A673 (cell line): ENCODE measurements around the gene EDN1. TPM values are rescaled to one million over a fixed set of nuclear protein-coding genes. Genes with fewer than 3 reads are reported as not detected.
A peak's percentile ranks its signal among the peaks of the same experiment; 100 is the strongest.

Experiments used
- BruUV-seq: library from RNA; stranded (reverse); fragments of 400-500 nt; replicated peaks from 2 replicates; lab custom pipeline; 2021; lab: Mats Ljungman, UMichigan
- CTCF ChIA-PET: fragments of 300-600 bp; sonication (Branson Sonifier 250); formaldehyde crosslinking; loops from one replicate; lab custom pipeline; 2022; ENCODE audit warnings: antibody characterized with exemption; lab: Charles Lee
- POLR2A ChIA-PET: fragments of 300-600 bp; sonication (Branson Sonifier 250); formaldehyde crosslinking; loops from one replicate; lab custom pipeline; 2022; ENCODE audit warnings: antibody characterized with exemption; ENCODE audit not compliant: low non-redundant PET; lab: Charles Lee
- DNase-seq: peaks from one replicate; pipeline ENCODE4 v3.0.0-alpha.2; 2015; ENCODE audit warnings: low spot score
- H3K27ac ChIP-seq: fragments of 200-600 bp; sonication (generic); 2 replicates; pipeline ENCODE4 v1.5.1; 2016; ENCODE audit warnings: mixed run types, low read depth, mild to moderate bottlenecking, mixed read lengths, antibody characterized with exemption, low read length; ENCODE audit not compliant: poor library complexity, severe bottlenecking
- H3K27me3 ChIP-seq: fragments of 200-600 bp; sonication (generic); replicated peaks from 2 replicates; pipeline ENCODE4 v1.6.1; 2017; ENCODE audit warnings: mixed run types, low read depth, mild to moderate bottlenecking, mixed read lengths, antibody characterized with exemption, low read length; ENCODE audit not compliant: insufficient read depth, poor library complexity
- H3K36me3 ChIP-seq: fragments of 200-600 bp; sonication (generic); 2 replicates; pipeline ENCODE4 v1.6.1; 2016; ENCODE audit warnings: mixed run types, mild to moderate bottlenecking, mixed read lengths, antibody characterized with exemption, low read length; ENCODE audit not compliant: insufficient read depth, poor library complexity, severe bottlenecking
- H3K4me1 ChIP-seq: fragments of 200-600 bp; sonication (generic); 2 replicates; pipeline ENCODE4 v1.6.1; 2017; ENCODE audit warnings: mixed run types, mild to moderate bottlenecking, mixed read lengths, antibody characterized with exemption, low read length; ENCODE audit not compliant: insufficient read depth, poor library complexity, severe bottlenecking
- H3K4me3 ChIP-seq: fragments of 200-600 bp; sonication (generic); 2 replicates; pipeline ENCODE4 v1.5.1; 2016; ENCODE audit warnings: low read depth, mixed run types, mild to moderate bottlenecking, mixed read lengths, low read length; ENCODE audit not compliant: poor library complexity, severe bottlenecking
- H3K9me3 ChIP-seq: fragments of 200-600 bp; sonication (generic); 2 replicates; pipeline ENCODE4 v1.6.1; 2016; ENCODE audit warnings: mixed run types, low read depth, mild to moderate bottlenecking, mixed read lengths, antibody characterized with exemption, low read length; ENCODE audit not compliant: poor library complexity, severe bottlenecking
- CTCF ChIP-seq: fragments of 300-800, 200-600 bp; sonication (generic); conservative IDR thresholded peaks from 2 replicates; pipeline ENCODE4 v1.5.1; 2017; ENCODE audit warnings: low read depth, mild to moderate bottlenecking, antibody characterized with exemption, low read length, moderate library complexity, mixed read lengths
- EZH2 ChIP-seq: fragments of 200-600 bp; sonication (generic); IDR thresholded peaks from 2 replicates; pipeline ENCODE4 v1.6.1; 2017; ENCODE audit warnings: borderline replicate concordance, low read depth, mild to moderate bottlenecking, mixed read lengths, antibody characterized with exemption, low read length; ENCODE audit not compliant: poor library complexity, severe bottlenecking
- intact Hi-C: fragments of 100-400 bp; cut with micrococcal nuclease; formaldehyde crosslinking; loops from one replicate; pipeline ENCODE4 v1.10.0; 2022; ENCODE audit not compliant: unreplicated experiment
- total RNA-seq: library from RNA; stranded (reverse); gene quantifications from 2 replicates; pipeline ENCODE4 v1.2.3, GENCODE V29; 2021

The EDN1 gene
- total RNA-seq, 1 experiment from 2014 or later: not detected

DNA sequence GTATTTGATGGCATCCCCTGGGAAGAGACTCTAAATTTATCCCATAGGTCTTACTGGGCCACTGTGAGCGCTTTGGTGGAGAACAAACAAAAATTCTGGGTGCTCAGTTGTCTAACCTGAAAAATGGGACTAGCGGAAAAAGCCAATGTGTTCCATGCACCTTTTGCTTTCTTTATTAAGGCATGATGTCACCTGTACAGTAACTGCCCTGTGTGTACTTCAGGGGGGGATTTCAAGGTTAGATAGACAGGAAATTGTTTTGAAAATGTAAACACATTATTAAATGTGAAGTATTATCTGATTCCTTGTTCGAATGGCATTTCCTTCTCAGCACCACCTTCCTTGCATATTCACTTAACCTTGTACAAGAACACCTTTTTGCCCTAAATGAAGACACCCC, 1.2 kb upstream of the EDN1 start:
- no peak for TF ChIP-seq EZH2
- no peak for TF ChIP-seq CTCF
- CTCF ChIA-PET: interaction anchor here (0.7 to 1.5 kb wide), 6 partner anchors 8 to 704 kb away, joined by 3 to 8 read pairs (median 3); no protein-coding TSS in a partner anchor
- intact Hi-C loops: loop anchor here (5.0 kb wide), 1 partner anchor 637 kb away; no protein-coding TSS in a partner anchor
- peaks cover 18% of the 10 kb centered on the region for H3K27me3 ChIP-seq
- no peak overlapping the region for H3K27ac ChIP-seq
- POLR2A ChIA-PET: interaction anchor here (0.6 kb wide), 1 partner anchor 1669 kb away, joined by 3 read pairs; no protein-coding TSS in a partner anchor
- no peak overlapping the region for H3K4me3 ChIP-seq
- H3K36me3 ChIP-seq: no peaks in the 10 kb centered on the region
- DNase-seq: no peak
- BruUV-seq: no TSS peak
- no peaks in the 10 kb centered on the region for H3K4me1 ChIP-seq
- no peaks in the 10 kb centered on the region for H3K9me3 ChIP-seq

GRCh38 chr6:12289365-12289919, 719 bp upstream of the EDN1 start:
- H3K36me3 ChIP-seq: no peaks in the 10 kb centered on the region
- TF ChIP-seq CTCF (peak; percentile 86), EZH2 (no peak)
- no peaks in the 10 kb centered on the region for H3K4me1 ChIP-seq
- peaks cover 23% of the 10 kb centered on the region for H3K27me3 ChIP-seq
- H3K4me3 ChIP-seq: peak overlapping the region; percentile 39
- no peaks in the 10 kb centered on the region for H3K9me3 ChIP-seq
- CTCF ChIA-PET: interaction anchor here (0.6 to 1.8 kb wide), 8 partner anchors 9 to 704 kb away, joined by 3 to 8 read pairs (median 4); partner anchors contain the start of gene HIVEP1
- POLR2A ChIA-PET: interaction anchor here (0.6 kb wide), 1 partner anchor 1669 kb away, joined by 3 read pairs; no protein-coding TSS in a partner anchor
- BruUV-seq: no TSS peak
- DNase-seq: peak; percentile 68
- H3K27ac ChIP-seq: no peak overlapping the region
- intact Hi-C loops: loop anchor here (5.0 kb wide), 1 partner anchor 637 kb away; no protein-coding TSS in a partner anchor

- Histone ChIP-seq H3K27me3 (peaks cover 25% of the 10 kb centered on the region), H3K4me1 (no peaks in the 10 kb centered on the region), H3K9me3 (no peaks in the 10 kb centered on the region), H3K4me3 (no peak overlapping the region), H3K36me3 (no peaks in the 10 kb centered on the region), H3K27ac (no peak overlapping the region)
- CTCF ChIA-PET: interaction anchor here (0.9 to 1.8 kb wide), 2 partner anchors 58 to 312 kb away, joined by 5 to 7 read pairs; no protein-coding TSS in a partner anchor
- intact Hi-C loops: loop anchor here (5.0 kb wide), 2 partner anchors 139 to 311 kb away; no protein-coding TSS in a partner anchor
- no peak for TF ChIP-seq CTCF
- TF ChIP-seq EZH2: no peak
- POLR2A ChIA-PET: no interaction called here
- no peak for DNase-seq
- no TSS peak for BruUV-seq
Observed at GRCh38 chr6:12291071-12291838, 1.1 kb downstream of the EDN1 start.
